Glutamatergic neuron (in vitro differentiated cells): ENCODE measurements around the gene TMEM240. TPM values are rescaled to one million over a fixed set of nuclear protein-coding genes. Genes with fewer than 3 reads are reported as not detected.

ENCODE experiments used
- DNase-seq: peaks from one replicate; pipeline ENCODE4 v3.0.0; 2022
- H3K27ac Mint-ChIP-seq: one replicate; pipeline ENCODE4 v1.8.0; 2020; ENCODE audit warnings: mild to moderate bottlenecking, mixed read lengths, inconsistent platforms; ENCODE audit not compliant: unreplicated experiment
- H3K27me3 Mint-ChIP-seq: one replicate; pipeline ENCODE4 v1.8.0; 2020; ENCODE audit warnings: mild to moderate bottlenecking, moderate library complexity, mixed read lengths, inconsistent platforms; ENCODE audit not compliant: unreplicated experiment
- H3K36me3 Mint-ChIP-seq: one replicate; pipeline ENCODE4 v1.8.0; 2020; ENCODE audit warnings: mild to moderate bottlenecking, mixed read lengths, inconsistent platforms; ENCODE audit not compliant: unreplicated experiment
- H3K4me1 Mint-ChIP-seq: one replicate; pipeline ENCODE4 v1.8.0; 2020; ENCODE audit warnings: mild to moderate bottlenecking, low read depth, mixed read lengths, inconsistent platforms; ENCODE audit not compliant: unreplicated experiment
- H3K4me3 Mint-ChIP-seq: one replicate; pipeline ENCODE4 v1.8.0; 2020; ENCODE audit warnings: mild to moderate bottlenecking, mixed read lengths, inconsistent platforms; ENCODE audit not compliant: unreplicated experiment
- H3K9me3 Mint-ChIP-seq: one replicate; pipeline ENCODE4 v1.8.0; 2020; ENCODE audit warnings: mild to moderate bottlenecking, moderate library complexity, mixed read lengths, inconsistent platforms; ENCODE audit not compliant: unreplicated experiment
- long read RNA-seq: library from polyadenylated mRNA; unstranded; transcript quantifications from one replicate; pipeline ENCODE4 v2.0.0, GENCODE V29; 2020; ENCODE audit not compliant: unreplicated experiment
- total RNA-seq: library from RNA; stranded (reverse); fragmentation: NEBNext Ultra II Directional; extraction: Animal tissue kit (Norgen Biotek cat#: 25700); gene quantifications from one replicate; pipeline ENCODE4 v1.2.1, GENCODE V29; 2021; ENCODE audit not compliant: unreplicated experiment
- TF ChIP-seq, protein P1 (sequence below): fragments of 200-600 bp; sonication (generic); IDR thresholded peaks from one replicate; pipeline ENCODE4 v1.5.0; 2021; ENCODE audit not compliant: partially characterized antibody, unreplicated experiment

Gene TMEM240
- 24.4 TPM for total RNA-seq
- long read RNA-seq = 0 reads

DNA sequence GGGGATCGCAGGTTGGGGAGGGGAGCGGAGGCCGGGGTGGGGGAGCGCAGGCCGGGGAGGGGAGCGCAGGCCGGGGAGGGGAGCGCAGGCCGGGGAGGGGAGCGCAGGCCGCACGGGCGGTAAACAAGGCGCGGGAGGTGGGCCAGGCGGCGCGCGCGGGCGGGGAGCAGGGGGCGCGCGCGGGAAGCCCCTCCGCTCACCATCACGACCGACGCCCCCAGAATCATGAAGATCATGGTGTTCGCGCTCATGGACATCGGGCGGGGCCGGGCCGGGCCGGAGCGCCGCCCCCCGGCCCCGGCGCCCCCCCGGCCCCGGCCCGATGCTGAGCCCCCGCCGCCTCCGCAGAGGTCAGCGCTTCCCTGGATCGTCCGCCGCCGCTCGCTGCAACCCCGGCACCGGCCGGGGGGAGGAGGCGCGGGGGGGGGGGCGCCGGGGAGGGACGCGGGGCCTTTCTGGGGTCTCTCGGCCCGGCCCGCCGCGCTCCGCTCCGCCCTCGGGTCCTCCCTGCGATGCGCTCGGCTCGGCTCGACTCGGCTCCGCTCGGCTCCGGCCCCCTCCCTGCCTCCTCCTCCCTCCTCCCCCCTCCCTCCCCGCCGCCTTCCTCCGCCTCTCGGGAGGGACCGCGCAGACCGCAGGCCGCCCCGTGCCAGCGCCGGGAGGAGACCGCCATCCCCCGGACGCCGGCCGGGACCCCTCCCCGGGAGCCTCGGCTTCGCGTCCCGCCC lies at the start of gene TMEM240:
TMEM240 (minus strand) TSS at position 535 of the 728 bp plus-strand sequence; CDS start at position 257, 278 bp downstream.
- Mint-ChIP-seq H3K4me3 (no peak within 1 kb of the TSS), H3K9me3 (peaks cover 9% of the 10 kb centered on the region), H3K27me3 (peaks cover 12% of the 10 kb centered on the region), H3K4me1 (peaks cover 5% of the 10 kb centered on the region), H3K36me3 (no peaks in the 10 kb centered on the region), H3K27ac (no peak within 1 kb of the TSS)
- peak; percentile 92 for DNase-seq
- TF ChIP-seq, protein P1, sequence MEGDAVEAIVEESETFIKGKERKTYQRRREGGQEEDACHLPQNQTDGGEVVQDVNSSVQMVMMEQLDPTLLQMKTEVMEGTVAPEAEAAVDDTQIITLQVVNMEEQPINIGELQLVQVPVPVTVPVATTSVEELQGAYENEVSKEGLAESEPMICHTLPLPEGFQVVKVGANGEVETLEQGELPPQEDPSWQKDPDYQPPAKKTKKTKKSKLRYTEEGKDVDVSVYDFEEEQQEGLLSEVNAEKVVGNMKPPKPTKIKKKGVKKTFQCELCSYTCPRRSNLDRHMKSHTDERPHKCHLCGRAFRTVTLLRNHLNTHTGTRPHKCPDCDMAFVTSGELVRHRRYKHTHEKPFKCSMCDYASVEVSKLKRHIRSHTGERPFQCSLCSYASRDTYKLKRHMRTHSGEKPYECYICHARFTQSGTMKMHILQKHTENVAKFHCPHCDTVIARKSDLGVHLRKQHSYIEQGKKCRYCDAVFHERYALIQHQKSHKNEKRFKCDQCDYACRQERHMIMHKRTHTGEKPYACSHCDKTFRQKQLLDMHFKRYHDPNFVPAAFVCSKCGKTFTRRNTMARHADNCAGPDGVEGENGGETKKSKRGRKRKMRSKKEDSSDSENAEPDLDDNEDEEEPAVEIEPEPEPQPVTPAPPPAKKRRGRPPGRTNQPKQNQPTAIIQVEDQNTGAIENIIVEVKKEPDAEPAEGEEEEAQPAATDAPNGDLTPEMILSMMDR = no peak

DNA sequence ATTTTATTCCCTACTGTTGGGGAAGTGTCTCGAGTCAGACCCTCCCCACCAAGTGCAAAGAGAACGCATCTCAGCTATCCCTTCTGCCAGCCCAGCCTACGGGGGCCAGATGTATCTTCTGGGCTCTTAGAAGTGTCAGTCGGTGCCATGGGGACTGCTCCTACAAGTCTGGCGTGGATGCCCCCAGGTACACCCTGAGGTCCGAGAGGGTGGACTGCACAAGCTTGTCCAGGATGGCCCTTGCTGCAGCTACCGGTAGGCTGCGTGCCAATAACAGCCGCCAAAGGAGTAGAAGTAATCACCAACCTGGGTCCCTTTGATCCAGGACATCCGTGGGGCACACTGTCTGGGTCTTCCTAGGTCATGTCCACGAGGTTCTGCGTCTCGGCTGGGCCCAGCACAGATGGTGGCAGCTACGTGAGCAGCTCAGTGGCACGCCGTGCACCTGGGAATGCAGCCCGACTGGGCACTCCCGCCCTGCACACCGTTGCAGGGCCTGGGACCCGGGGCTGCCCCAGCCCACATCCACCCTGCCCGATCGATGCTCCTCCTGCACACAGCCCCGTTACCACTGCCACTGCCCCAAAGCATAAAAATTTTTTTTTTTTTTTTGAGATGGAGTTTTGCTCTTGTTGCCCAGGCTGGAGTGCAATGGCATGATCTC lies 43.1 kb upstream of the TMEM240 start:
- no peaks in the 10 kb centered on the region for H3K36me3 Mint-ChIP-seq
- peaks cover 3% of the 10 kb centered on the region for H3K9me3 Mint-ChIP-seq
- H3K4me1 Mint-ChIP-seq = no peaks in the 10 kb centered on the region
- DNase-seq = no peak
- peak overlapping the region; percentile 55 for H3K4me3 Mint-ChIP-seq
- peaks cover 4% of the 10 kb centered on the region for H3K27me3 Mint-ChIP-seq
- TF ChIP-seq, protein P1 = no peak
- no peak overlapping the region for H3K27ac Mint-ChIP-seq

DNA sequence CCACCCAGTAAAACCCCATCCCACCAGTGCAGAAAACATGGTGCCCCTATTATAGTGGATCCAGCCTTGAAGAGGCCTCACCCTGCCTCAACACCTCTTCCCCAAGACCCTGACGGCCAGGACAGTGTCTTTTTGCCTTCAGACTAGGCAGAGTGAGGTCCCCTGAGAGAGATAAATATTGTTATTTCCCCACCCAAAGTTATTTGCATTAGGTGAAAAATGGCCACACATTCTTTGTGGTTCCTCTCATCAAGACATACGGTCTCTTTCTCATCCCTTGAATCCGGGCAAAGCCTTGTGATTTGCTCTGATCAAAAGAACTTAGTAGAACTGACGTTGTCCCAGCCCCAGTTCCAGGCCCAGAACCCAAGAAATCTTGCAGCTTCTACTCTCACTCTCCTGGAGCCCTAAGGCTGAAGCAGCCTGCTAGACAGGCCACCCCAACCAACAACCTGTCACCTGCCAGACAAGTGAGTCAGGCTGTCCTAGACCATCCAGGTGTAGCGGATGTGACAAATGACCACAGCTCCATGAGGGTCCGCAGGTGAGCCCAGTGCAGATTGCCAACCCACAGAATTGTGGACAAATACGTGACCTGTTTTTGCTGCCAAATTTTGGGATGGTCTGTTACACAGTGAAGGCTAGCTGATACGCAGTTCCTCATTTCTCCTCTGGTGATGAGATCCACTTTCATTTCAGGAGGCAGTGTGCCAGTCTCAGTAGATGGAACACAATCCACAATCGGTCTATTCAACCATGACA lies 42.3 kb upstream of the TMEM240 start:
- H3K27ac Mint-ChIP-seq = no peak overlapping the region
- TF ChIP-seq, protein P1 = no peak
- DNase-seq = no peak
- peaks cover 3% of the 10 kb centered on the region for H3K9me3 Mint-ChIP-seq
- no peaks in the 10 kb centered on the region for H3K36me3 Mint-ChIP-seq
- H3K4me1 Mint-ChIP-seq = no peaks in the 10 kb centered on the region
- peaks cover 4% of the 10 kb centered on the region for H3K27me3 Mint-ChIP-seq
- peak overlapping the region; percentile 55 for H3K4me3 Mint-ChIP-seq

DNA sequence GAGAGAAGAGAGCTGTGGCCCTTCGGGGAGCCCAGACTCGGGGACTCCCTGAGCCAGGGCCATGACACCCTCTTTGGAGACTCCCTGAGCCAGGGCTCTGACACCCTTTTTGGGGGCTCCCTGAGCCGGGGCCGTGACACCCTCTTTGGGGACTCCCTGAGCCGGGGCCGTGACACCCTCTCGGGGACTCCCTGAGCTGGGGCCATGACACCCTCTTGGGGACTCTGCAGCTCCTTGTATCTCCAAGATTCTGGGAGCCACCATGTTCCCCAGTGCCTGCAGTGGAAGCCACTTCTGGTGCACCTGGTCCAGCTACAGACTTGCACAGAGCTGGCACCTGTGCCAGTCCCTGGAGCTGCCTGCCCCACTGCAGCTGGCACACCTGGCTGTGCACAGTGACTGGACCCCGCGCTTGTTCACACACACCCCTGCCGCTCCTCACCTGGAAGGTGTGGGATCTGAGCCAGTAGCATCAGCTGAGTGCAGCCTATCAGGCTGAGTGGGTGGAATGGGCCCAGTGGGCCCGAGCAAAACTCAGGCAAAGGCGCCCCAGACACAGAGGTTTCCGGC lies 38.0 kb upstream of the TMEM240 start:
- TF ChIP-seq, protein P1 = no peak
- H3K4me1 Mint-ChIP-seq = peaks cover 5% of the 10 kb centered on the region
- H3K4me3 Mint-ChIP-seq = no peak overlapping the region
- H3K27me3 Mint-ChIP-seq = peaks cover 15% of the 10 kb centered on the region
- peaks cover 4% of the 10 kb centered on the region for H3K36me3 Mint-ChIP-seq
- no peak for DNase-seq
- no peak overlapping the region for H3K27ac Mint-ChIP-seq
- peaks cover 16% of the 10 kb centered on the region for H3K9me3 Mint-ChIP-seq
